Lower leg skin (tissue), 3 donors: Measurements from ENCODE around the gene DOK5.

Experiments used
- POLR2A ChIP-seq, 2 donors: fragments of 450-650 bp; IDR thresholded peaks; one replicate each; pipeline ENCODE4 v1.6.1; 2016 to 2017; ENCODE audit warnings: antibody characterized with exemption in 2 of 2, mild to moderate bottlenecking in 1 of 2, moderate library complexity in 1 of 2
- TF ChIP-seq, protein P1 (sequence below), 3 donors: fragments of 450-650 bp; IDR thresholded peaks; one replicate each; pipeline ENCODE4 v1.5.1; 2016; ENCODE audit warnings: antibody characterized with exemption in 3 of 3, mild to moderate bottlenecking in 3 of 3, moderate library complexity in 2 of 3

DNA sequence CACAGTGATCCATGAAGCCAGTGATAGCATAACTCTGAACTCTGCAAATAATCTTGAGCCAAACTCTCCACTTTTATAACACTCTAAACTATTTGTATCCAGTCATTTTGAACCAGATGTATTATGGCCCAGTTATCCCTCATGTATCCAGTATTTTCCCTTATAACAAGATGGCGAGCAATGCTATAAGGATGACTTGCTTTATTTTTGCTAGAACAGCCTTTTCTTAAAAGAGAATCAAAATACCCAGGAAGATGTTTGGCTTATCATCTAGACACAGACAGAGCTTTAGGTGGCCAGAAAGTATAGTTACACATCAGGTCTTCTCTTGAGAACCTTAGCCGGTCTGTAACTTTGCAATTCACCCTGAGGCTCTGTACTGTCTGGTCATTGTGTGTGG is 81.0 kb downstream of the DOK5 start:
- TF ChIP-seq, protein P1, sequence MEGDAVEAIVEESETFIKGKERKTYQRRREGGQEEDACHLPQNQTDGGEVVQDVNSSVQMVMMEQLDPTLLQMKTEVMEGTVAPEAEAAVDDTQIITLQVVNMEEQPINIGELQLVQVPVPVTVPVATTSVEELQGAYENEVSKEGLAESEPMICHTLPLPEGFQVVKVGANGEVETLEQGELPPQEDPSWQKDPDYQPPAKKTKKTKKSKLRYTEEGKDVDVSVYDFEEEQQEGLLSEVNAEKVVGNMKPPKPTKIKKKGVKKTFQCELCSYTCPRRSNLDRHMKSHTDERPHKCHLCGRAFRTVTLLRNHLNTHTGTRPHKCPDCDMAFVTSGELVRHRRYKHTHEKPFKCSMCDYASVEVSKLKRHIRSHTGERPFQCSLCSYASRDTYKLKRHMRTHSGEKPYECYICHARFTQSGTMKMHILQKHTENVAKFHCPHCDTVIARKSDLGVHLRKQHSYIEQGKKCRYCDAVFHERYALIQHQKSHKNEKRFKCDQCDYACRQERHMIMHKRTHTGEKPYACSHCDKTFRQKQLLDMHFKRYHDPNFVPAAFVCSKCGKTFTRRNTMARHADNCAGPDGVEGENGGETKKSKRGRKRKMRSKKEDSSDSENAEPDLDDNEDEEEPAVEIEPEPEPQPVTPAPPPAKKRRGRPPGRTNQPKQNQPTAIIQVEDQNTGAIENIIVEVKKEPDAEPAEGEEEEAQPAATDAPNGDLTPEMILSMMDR (IDR thresholded peaks at IDR 0.05), result no peak
- no peak for TF ChIP-seq POLR2A (IDR thresholded peaks at IDR 0.05)
